ENCODE results near the gene C1orf232.
A peak's percentile ranks its signal among the peaks of the same experiment; 100 is the strongest.

The C1orf232 gene

GRCh38 chr1:26177182-26177684 is 8.5 kb upstream of the C1orf232 start, which contains the start of gene CNKSR1:
Gene CNKSR1 (plus strand): TSS chr1:26177491. CDS start chr1:26177548, 57 bp downstream.
- no peak for DNase-seq (ENCODE audit: low read depth, low spot score)

GRCh38 chr1:26175346-26175745 is 6.6 kb upstream of the C1orf232 start:
- no peak for DNase-seq (ENCODE audit: low read depth, low spot score)

- DNase-seq (ENCODE audit: low read depth, low spot score), result no peak
These were observed 2.6 kb upstream of the C1orf232 start, which contains the start of gene ZNF593OS for GRCh38 chr1:26171084-26172072. Gene ZNF593OS (minus strand): TSS chr1:26171832. CDS start chr1:26171661, 171 bp downstream.

GRCh38 chr1:26170472-26170821 is 1.7 kb upstream of the C1orf232 start:
- no peak for DNase-seq (ENCODE audit: low read depth, low spot score)

- DNase-seq (ENCODE audit: low read depth, low spot score), result peak; percentile 67
These were observed 1.1 kb upstream of the C1orf232 start, which contains the start of gene ZNF593 for GRCh38 chr1:26169669-26170471. Gene ZNF593 (plus strand): TSS chr1:26169908. CDS start chr1:26169984, 76 bp downstream.

GRCh38 chr1:26169198-26169554 is 413 bp upstream of the C1orf232 start:
- no peak for DNase-seq (ENCODE audit: low read depth, low spot score)

GRCh38 chr1:26166719-26167281 is 2.0 kb downstream of the C1orf232 start:
- DNase-seq (ENCODE audit: low read depth, low spot score), result no peak

- DNase-seq (ENCODE audit: low read depth, low spot score), result no peak
These were observed 3.6 kb downstream of the C1orf232 start for GRCh38 chr1:26164861-26165842.

- no peak for DNase-seq (ENCODE audit: low read depth, low spot score)
These were observed 4.5 kb downstream of the C1orf232 start for GRCh38 chr1:26164036-26164860.

- DNase-seq (ENCODE audit: low read depth, low spot score), result no peak
These were observed 5.1 kb downstream of the C1orf232 start for GRCh38 chr1:26163684-26164035.

- DNase-seq (ENCODE audit: low read depth, low spot score), result no peak
These were observed 6.5 kb downstream of the C1orf232 start for GRCh38 chr1:26162220-26162709.

- no peak for DNase-seq (ENCODE audit: low read depth, low spot score)
These were observed 7.1 kb downstream of the C1orf232 start for GRCh38 chr1:26161415-26162219.

- DNase-seq (ENCODE audit: low read depth, low spot score), result no peak
These were observed 8.0 kb downstream of the C1orf232 start for GRCh38 chr1:26160527-26161414.

GRCh38 chr1:26159743-26160039 is 9.1 kb downstream of the C1orf232 start:
- no peak for DNase-seq (ENCODE audit: low read depth, low spot score)

- no peak for DNase-seq (ENCODE audit: low read depth, low spot score)
These were observed 9.6 kb downstream of the C1orf232 start, which contains the start of gene FAM110D for GRCh38 chr1:26158908-26159742. Gene FAM110D (plus strand): TSS chr1:26159079. CDS start chr1:26161292, 2,213 bp downstream.

- no peak for DNase-seq (ENCODE audit: low read depth, low spot score)
These were observed 10.4 kb downstream of the C1orf232 start for GRCh38 chr1:26158271-26158907.
